ENCODE data around the gene SLC4A11.

GRCh38 chr20:3245156-3245555 lies 6.2 kb upstream of the SLC4A11 start:
- no peak for TF ChIP-seq CTCF (IDR thresholded peaks at IDR 0.05 in 2 of 3, conservative IDR thresholded peaks at IDR 0.05 in 1 of 3; ENCODE audit: control insufficient read depth in 2 of 3, extremely low read depth in 1 of 3, insufficient read depth in 1 of 3, low read depth in 3 of 3, low read length in 3 of 3)
- no peak for TF ChIP-seq DPF2 (IDR thresholded peaks at IDR 0.05)
- no peak for TF ChIP-seq ETV6 (conservative IDR thresholded peaks at IDR 0.05 in 1 of 2, IDR thresholded peaks at IDR 0.05 in 1 of 2; ENCODE audit: borderline replicate concordance in 1 of 2, low read depth in 1 of 2)
- no peak for TF ChIP-seq CREB1 (IDR thresholded peaks at IDR 0.05; ENCODE audit: low read depth)
- TF ChIP-seq, protein P1, sequence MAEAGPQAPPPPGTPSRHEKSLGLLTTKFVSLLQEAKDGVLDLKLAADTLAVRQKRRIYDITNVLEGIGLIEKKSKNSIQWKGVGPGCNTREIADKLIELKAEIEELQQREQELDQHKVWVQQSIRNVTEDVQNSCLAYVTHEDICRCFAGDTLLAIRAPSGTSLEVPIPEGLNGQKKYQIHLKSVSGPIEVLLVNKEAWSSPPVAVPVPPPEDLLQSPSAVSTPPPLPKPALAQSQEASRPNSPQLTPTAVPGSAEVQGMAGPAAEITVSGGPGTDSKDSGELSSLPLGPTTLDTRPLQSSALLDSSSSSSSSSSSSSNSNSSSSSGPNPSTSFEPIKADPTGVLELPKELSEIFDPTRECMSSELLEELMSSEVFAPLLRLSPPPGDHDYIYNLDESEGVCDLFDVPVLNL (IDR thresholded peaks at IDR 0.05; ENCODE audit: low read depth, low read length): no peak
- no peak for TF ChIP-seq RFX5 (IDR thresholded peaks at IDR 0.05; ENCODE audit: low read depth, low read length)
- TF ChIP-seq ESRRA (IDR thresholded peaks at IDR 0.05; ENCODE audit: low read length): no peak
- no peak for TF ChIP-seq POLR2A (IDR thresholded peaks at IDR 0.05; ENCODE audit: low read depth, low read length)
- no peak for TF ChIP-seq CEBPB (IDR thresholded peaks at IDR 0.05; ENCODE audit: borderline replicate concordance in 1 of 2, low read depth in 2 of 2, low read length in 2 of 2)
- TF ChIP-seq HDGF (IDR thresholded peaks at IDR 0.05): no peak
- TF ChIP-seq SMAD5 (IDR thresholded peaks at IDR 0.05; ENCODE audit: low read depth): no peak
- TF ChIP-seq EP300 (IDR thresholded peaks at IDR 0.05; ENCODE audit: borderline replicate concordance in 1 of 2, control insufficient read depth in 1 of 2, low read depth in 2 of 2, low read length in 2 of 2): no peak
- TF ChIP-seq POLR2AphosphoS5 (IDR thresholded peaks at IDR 0.05; ENCODE audit: low read length): no peak

Measured in GM12878 (cell line).